Measurements from ENCODE around the gene NR3C1.

NR3C1 gene

DNA sequence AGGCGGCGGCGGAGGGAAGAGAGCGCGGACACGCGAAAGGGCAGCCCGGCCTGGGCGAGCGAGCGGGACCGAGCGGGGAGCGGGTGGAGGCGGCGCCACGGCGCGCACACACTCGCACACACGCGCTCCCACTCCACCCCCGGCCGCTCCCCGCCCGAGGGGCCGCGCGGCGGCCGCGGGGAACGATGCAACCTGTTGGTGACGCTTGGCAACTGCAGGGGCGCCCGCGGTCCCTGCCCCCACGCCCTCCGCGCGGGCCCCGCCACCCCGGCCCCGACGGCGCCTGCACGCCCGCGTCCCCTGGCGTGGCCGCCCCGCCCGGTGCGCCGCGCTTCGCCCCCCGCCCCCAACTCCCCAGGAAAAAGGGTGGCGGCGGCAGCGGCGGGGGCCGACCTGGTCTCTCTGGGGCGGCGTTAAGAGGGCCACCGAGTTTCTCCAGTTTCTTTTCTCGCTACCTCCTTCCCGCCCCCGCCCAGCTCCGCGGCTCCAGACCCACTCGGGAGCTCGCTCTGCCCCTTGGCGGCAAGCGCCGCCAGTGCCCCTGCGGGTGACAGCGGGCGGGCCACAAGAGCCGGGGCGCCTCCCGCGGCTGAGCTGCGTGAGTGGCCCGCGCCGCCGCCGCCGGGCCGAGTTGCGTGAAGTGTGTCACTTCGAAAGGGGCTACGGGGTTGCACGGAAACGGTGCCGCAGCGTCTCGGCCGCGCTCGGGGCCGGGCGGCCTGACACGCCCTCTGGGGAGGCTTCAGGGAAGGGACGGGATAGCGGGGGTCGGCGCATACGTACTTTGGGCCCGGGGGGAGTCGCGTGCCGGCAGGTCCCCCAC, at the start of gene NR3C1:
Gene NR3C1, minus strand, starts transcription at position 94 of the 823 bp plus-strand sequence. CDS start 2,847 bp downstream, outside the sequence.
- DNase-seq, result peak; percentile 84

DNA sequence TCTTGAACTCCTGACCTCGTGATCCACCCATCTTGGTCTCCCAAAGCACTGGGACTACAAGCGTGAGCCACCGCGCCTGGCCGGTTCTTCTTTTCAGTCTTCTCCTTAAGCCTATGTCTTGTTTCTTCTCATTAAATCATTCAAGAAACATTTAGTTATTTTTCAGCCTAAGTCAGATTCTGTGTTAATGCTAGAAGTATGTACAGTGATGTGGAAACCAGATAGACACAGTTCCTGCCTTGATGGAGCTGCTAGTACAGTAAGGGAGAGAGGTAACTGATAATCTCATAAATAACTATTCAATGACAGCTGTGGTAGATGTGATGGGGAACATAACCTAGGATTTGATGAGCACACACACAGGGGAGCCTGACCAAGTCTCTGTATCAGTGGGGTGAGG, 46.3 kb upstream of the NR3C1 start:
- no peak for DNase-seq

DNA sequence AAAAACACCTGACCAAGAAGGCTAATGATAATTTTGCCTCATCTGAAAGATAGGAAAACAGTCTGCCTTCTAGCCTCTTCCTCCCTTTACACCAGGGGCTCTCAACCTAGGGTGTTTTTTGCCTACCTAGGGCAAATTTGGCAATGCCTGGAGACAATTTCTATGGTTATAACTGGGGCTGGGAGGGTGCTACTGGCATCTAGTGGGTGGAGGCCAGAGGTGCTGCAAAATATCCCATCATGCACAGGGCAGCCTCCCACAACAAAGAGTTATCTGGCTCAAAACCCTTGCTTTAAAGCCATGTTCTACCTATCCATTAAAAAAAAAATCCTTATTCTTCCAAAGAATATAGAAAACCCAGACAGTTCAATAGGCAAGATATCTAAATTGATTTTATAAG, 45.0 kb upstream of the NR3C1 start:
- DNase-seq, result no peak

DNA sequence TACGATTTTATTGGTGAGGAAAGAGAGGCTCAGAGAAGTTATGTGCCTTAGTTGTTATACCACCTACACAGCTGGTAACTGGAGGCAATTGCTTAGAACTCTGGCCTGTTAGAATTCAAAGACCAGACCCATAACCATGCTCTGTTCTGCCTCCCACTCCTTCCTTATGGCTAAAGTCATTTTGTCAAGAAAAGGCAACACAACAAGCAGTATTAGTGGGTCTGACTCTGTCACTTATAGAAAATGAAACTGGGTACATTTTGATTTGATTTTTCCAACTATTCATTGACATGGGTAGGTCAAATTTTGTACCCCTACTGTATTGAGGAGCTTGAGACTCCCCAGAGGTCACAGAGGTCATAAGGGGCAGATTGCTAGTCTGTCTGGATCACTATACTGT, 44.5 kb upstream of the NR3C1 start:
- DNase-seq, result no peak

DNA sequence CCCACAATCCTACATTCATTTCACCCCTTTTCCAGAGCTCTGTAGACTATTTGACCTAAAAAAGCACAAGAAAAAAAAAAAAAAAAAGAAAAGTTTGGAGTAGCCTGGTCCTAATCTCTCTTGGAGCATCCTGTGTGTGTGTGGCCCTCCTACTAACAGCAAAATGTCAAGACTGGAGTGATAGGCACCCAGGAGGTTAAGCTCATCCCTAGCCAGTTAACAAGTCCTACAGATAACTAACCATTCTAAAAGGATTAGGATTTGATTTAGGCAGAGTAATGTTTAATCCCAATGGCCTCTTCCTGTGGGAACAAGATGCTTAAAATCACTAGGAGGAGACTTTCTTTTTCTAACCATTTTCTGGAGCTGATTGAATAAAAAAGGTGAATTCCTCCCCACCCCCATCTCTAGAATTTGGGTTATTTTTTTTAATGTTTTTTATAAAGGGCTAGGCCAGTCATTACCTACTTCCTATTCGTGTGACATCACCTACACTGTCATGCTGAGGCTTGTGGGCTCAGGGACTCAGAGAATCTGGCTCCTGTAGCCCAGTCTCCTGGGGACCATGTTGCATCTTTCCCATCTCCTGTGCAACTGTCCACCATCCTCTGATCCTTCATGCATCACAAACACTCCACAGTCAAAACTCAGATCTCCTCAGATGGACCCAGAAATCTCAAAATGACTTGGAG, 43.2 kb upstream of the NR3C1 start:
- no peak for DNase-seq

DNA sequence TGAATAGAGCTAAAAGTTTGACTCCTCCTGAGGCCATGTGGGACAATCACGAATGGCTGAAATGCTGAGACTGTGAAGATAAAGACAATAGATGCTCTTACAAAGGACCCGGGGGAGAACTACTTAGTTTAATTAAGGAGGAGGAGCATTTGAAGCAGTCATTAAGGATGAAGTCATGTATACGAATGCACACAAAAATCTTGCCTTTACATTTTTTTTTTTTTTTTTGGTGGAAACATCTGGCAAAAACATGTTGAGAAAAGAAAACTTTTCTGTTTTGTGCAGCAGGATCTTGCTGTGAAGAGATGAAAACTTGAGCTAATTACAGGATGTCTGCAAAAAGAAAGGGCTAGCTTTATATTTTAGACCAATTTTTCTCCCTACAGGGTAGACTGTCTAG, 42.3 kb upstream of the NR3C1 start:
- DNase-seq, result no peak

DNA sequence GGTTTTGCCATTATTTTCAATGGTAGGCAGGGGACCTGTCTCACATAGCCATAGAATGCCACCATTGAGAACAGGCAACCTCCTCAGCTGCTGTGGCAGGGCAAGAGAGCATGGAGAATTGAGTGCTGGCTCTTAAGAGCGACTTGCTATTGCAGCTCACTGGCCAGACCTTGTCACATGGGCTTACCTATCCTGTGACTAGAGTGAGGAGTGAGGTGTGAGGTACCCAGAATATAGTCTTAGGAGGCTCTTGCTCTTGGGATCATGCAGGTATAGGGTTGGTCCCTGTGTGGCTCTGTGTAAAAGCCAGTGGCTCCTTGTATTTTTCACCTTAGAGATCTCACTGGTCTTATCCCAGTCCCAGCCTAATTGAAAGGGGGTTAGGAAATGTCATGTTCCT, 39.8 kb upstream of the NR3C1 start:
- DNase-seq, result no peak

DNA sequence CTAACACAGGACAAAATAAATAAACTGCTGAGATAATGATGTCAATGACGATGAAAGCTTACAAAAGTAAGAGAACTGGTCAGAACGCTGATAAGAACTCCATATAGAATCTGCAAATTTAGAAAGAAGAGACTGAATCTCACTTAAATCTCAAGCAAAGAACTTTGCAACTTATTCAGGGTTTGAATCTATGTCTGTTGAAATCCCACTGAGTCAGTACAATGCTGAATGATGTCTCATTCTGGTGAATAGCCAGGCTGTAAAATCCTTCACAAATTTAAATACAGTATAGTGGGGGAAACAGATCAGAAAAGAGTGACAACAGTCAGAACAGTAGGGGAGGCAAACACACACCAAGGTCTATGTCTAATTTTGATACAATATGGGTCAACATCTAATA, 38.9 kb upstream of the NR3C1 start:
- no peak for DNase-seq

DNA sequence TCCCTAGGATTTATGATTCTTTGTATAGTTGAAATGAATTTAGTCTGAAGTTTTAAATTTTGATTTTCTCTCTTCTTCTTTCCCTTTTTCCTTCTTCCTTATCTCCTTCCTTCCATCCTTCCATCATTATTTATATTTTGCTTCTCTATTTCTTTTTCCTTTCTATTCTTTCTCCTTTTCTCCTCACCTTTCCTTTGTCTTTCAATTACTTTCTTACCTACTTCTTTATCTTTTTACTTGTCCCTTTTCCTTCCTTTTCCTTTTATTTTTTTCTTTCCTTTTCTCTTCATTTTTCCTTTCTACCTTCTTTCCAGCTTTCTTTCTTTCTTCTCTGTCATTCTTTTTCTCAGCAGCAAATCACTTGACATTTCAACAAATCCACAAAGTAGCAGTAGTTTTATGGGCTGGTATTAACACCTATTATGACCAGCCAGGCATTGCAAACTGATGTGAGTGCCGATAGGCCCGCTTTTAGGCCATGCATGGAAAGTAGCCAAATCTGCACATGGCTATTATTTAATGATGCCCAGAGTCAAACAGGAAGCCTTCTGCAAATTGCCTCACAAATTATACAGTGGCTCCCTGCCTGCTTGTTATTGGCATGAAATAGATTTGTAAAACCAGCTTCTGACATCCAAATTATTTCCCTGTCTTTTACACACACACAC, 37.1 kb upstream of the NR3C1 start:
- no peak for DNase-seq

DNA sequence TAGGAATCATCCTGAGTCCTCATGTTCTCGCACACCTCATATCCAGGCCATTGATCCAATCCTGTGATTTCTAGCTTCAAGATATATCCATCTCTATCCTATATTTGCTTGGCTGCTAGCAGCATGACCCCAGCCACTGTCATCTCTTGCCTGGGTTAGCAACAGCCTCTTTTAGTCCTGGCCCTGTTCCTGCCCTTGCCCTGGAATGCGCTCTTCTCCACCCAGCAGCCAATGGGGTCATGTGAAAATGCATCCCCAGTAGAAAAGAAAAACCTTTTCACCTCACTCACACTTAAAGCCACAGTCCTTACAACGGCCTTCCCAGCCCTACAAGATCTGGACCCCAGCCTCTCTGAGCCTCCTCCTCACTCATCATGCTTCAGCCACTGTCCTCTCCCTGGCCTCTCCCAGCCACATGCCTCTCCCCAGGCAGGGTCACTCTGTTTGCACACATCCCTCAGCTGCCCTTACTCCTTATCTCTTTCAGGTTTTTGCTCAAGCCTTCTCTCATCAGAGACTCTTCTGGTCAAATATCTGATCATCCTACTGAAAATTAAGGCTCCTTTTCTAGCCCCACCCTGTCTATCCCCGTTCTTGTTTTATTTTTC, 34.3 kb upstream of the NR3C1 start:
- no peak for DNase-seq

DNA sequence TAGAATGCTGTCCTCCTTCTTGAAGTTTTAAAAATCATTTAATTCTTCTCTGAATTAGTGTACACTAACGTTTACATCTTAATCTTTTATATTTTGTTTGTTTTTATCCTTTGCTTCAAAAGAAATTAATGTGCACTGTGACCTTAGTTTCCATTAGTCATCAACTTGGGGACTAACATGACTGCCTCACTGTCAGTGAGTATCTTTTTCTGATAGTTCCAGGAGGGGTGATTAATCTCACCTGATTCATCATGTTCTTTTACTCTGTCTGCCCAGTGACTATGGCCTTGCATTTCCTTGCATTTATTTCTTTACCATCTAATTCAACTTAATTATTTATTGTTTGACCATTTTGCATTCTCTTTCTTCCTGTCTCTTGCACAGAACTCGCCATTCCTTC, 33.4 kb upstream of the NR3C1 start:
- no peak for DNase-seq

DNA sequence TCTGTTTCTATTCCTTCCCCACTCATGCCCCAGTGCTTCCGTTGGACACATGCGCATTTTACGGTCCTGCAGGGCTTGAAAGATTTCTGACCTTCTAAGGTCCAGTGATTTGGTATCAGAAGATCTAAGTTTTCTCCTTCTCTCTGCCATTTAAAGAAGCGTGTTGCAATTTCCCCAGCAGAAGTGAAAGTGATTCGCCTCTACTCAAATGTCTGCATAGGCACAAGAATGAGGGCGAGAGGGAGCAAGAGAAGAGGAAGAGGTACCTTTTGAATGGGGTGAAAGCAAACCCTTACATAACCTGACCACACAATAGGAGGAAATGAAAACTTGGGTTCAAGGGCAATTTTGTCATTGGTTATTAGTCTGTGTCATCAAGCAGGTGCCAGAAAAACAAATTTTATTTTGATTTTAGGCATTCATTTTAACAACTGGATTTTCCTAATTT, 31.7 kb upstream of the NR3C1 start:
- peak; percentile 39 for DNase-seq

DNA sequence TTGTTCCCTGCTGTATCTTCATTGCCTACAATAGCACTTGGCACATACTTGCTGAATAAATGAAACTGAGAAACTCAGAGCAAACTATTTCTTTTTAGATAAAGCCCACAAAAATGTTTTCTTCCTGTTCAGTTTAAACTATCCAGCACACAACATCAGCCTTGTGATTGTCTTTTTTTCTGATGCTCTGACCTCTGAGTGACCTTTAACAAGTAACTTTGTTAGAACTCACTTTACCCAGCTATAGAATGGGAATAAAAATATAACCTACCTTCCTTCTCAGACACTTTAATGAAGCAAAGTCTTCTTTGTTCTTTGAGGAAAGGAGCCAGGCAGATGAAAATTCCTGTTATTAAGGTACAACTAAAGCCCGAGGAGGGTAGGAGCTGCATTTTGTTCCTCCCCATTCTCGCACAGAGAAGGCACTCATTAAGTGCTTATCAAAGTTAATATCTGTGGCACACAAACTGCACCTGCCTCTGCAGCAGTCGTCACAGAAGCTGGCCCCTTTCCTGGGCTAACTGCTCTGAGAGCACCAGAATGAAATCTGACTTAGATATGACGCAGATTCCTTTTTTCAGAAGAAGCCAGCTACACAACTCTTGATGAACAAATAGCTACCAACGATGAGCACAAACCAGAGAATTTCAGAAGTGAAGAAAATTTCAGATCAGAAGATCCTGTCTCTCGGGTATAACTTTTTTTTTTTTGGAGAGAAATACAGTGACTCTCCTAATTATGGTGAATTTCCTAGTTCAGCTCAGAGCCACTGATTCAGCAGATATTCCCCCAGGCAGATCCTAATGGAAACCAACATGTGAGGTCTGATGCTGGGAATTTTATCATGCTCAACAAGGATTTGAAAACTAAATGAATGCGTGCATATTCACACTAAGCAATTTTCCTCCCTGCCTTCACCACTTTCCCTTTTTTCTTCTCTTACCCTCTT, 31.0 kb upstream of the NR3C1 start:
- peak; percentile 59 for DNase-seq

DNA sequence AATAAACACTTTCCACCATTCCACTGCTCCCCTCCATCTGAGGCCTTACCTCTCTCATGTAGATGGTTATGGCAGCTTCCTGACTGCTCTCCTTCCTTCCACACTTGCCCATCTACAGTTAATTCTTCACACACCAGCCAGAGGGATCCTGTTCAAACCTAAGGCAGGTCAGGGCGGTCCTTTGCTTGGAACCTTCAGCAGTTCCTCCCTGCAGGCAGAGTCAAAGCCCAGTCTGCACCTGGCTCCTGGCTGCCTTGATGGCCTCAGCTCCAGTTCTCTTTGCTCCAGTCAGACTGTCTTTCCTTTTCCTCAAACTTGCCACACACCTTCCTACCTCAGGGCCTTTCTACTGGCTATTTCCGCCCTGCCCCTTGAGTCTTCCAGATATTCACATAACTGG, 30.2 kb upstream of the NR3C1 start:
- no peak for DNase-seq

DNA sequence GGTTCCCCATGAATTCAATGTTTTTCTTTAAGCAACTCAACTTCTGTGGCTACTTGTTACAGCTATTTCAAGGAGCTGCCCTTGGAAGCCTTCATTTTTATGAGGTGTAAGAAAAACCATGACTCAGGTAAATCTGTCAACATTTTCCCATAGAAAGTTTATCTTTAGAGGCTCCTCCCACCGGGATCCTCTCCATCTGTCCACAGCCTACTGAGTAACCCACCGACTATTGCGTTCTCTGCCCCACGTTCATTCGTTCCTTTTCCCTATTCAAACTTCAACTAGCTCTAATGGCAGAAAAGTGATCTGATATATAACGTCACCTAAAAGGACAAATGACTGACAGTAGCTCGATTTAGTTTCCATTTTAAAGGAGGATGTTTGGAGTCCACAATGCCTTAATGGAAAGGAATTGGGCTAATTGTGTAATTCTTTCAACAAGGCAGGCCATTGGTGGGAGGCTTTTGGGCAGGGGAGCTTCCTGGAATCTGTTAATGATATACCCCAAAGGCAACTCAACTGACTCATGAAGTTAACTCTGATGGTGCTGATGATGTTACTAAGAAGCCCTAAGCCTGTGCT, 29.3 kb upstream of the NR3C1 start:
- DNase-seq, result no peak

DNA sequence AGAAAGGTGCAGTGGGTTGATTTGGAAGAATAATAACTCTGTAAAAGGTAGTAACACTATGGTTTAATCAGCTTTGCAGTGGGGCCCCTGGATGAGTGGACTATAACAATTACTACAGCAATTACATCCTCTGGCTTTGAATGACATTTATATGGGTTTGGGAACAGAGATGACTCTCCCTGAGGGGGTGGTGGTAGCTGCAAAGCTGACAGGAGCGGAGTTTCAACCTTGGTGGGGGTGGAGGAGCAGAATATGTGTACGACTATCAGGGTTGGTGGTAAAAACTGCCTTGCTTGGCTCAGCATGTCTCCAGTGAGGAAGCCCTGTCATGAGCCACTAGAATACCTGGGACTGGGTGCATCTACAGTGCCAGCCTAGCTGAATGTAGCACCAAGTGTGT, 28.3 kb upstream of the NR3C1 start:
- peak; percentile 62 for DNase-seq

DNA sequence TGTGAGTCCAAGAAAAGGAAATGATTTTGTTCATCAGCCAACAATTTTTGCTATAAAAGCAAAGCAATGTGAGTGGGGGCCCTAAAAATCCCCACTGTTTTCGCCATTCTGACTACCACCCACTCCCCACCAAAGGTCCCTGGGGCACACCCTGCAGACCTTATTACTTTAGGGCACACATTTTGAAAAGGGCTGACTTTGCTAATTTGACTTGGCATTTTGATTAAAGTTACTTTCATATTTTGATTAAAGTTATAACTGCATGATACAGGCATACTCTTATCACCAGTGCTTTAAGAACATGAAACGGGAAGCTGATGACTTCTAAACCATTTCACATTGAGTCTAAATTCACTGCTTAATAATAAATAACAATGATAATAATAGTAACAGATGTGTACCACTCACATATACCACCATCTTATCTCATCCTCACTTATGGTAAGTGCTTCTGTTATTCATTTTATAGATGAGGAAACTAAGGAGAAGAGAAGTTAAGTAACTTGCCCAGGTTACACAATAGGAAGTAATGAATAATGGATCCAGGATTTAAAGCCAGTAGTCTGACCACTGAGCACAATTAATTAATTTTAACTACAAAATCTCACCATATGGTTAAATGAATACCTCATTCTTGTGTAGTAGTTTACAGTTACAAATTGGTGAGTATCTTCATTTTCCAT, 25.4 kb upstream of the NR3C1 start:
- no peak for DNase-seq

DNA sequence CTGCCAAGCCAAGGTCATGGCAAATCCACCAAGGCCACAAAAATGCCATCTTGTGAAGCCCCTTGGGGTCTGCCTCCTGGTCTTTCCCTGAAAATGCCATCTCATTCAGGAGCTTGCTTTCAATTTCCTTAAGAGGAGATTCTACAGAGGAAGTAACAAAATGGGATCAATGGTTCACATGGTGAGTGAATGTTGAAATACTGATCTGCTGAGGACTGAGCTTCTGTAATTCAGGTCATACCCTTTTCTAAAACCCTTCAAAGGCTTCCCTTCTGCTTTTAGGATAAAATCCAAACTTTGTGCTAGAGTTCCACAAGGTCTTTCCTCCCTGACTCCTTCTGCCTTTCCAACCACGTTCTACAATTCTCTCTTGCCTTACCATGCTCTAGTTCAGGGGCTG, 24.7 kb upstream of the NR3C1 start:
- no peak for DNase-seq

DNA sequence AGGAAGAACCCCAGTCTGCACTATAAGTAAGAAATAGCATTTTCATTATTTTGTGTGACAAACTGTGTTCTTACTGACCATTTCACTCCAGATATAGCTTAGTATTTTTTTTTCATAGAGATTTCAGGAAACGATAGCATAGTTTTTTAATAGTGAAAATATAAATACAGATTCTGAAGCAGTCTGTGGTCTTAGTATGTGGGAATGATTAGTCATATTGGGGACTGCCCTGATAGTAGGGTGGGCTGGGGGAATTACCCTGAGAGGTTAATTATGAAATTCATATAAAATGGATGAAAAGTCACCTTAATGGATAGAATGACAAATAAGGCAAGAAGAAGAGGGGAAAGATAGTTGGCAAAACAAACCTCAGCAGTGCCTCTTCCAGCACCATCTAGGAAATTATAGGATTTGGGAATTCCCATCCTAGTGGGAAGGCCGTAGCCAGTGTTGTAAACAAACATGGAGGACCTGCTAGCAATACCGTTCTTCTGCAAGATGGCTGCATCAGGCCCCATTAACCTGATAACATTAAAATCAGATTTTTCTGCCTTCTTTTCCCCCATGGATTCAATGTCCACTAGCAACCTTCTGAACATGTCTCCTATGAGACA, 23.7 kb upstream of the NR3C1 start:
- peak; percentile 45 for DNase-seq

DNA sequence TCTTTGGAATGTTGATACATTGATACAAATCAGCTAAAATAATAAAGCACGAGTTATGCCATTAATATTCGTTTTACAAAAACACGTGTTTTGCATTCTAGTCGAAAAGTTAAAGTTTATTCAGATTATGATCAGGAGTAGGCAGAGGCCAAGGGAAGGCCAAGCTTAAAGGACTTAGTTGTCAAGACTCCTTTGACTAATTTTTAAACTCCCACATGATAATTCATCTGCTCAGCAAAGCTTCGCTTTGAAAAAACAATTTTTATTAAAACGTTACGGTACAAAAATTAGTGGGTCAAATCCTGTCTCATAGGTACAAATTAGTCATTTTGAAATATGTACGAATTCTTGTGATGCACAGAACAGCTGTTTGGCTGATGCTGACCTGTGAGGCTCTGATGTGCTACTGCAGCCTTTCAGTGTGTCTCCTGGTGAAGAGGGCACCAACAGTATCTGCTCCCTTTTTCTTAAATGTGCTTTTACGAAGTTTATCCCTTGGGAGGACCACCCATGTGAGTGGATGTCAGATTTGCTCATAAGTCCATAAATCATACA, 23.0 kb upstream of the NR3C1 start:
- DNase-seq, result no peak

Data from stimulated activated CD4-positive, alpha-beta T cell treated with anti-CD3 and anti-CD28 coated beads, Interleukin-4, amount 100 ng/mL, for 24 hours (primary cell).